Measurements from ENCODE around the gene HOXC10.

HOXC10 gene

DNA sequence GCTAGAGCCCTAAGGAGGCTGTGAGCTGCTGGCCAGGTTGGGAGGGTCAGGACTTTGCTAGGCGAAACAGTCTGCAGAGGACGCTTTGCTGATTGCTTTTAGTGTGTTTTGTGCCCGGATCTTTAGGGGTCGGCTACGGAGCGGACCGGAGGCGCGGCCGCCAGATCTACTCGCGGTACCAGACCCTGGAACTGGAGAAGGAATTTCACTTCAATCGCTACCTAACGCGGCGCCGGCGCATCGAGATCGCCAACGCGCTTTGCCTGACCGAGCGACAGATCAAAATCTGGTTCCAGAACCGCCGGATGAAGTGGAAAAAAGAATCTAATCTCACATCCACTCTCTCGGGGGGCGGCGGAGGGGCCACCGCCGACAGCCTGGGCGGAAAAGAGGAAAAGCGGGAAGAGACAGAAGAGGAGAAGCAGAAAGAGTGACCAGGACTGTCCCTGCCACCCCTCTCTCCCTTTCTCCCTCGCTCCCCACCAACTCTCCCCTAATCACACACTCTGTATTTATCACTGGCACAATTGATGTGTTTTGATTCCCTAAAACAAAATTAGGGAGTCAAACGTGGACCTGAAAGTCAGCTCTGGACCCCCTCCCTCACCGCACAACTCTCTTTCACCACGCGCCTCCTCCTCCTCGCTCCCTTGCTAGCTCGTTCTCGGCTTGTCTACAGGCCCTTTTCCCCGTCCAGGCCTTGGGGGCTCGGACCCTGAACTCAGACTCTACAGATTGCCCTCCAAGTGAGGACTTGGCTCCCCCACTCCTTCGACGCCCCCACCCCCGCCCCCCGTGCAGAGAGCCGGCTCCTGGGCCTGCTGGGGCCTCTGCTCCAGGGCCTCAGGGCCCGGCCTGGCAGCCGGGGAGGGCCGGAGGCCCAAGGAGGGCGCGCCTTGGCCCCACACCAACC, 44.8 kb downstream of the HOXC10 start:
- DNase-seq (ENCODE audit: low spot score) = no peak

DNA sequence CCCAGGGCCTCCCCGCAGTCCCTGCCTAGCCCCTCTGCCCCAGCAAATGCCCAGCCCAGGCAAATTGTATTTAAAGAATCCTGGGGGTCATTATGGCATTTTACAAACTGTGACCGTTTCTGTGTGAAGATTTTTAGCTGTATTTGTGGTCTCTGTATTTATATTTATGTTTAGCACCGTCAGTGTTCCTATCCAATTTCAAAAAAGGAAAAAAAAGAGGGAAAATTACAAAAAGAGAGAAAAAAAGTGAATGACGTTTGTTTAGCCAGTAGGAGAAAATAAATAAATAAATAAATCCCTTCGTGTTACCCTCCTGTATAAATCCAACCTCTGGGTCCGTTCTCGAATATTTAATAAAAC, 45.5 kb downstream of the HOXC10 start:
- no peak for DNase-seq (ENCODE audit: low spot score)

DNA sequence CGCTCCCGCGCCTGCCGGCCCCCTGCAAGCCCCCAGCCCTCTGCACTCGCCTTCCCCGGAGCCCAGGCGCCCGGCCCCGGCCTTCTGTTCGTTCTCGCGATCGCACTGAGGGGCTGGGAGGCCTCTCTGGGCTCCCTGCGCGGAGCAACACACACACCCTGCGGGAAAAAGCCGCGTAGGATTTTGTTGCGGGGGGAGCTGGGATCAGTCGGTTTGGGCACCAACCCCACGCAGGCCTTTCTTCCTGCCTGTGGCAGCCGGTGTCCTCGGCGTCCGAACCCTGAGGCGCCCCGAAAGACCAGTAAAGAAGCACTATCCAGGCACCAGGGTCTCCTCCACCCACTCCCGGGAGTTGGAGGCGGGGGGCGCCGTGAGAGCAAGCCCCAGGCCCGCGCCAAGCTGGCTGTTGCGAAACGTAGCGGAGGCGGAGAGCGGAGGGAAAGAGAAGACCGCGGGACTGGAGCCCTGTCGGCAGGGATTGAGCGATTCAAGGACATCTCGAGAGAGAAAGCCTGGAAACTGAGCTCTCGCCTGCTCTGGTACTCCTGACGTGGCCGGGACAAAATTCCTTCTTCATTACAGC, 46.0 kb downstream of the HOXC10 start:
- no peak for DNase-seq (ENCODE audit: low spot score)

DNA sequence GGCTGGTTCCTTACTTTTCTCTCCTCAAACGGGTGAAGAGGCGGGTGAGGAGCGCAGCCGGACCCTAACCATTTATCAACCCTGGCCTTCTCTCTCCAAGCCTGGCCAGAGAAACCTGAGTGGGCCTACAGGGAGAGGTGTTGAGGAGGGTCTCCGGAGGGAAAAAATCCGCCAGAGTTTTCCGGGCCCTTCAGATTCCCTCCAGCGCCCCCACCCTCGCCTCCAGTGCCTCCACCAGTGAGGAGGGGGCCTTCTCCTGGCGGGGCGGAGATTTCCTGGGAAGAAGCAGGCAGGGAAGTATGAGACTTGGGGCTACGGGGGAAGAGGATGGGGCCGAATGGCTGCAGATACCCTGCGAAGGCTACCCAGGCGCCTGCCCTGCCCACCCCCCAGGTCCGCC, 46.5 kb downstream of the HOXC10 start:
- no peak for DNase-seq (ENCODE audit: low spot score)

DNA sequence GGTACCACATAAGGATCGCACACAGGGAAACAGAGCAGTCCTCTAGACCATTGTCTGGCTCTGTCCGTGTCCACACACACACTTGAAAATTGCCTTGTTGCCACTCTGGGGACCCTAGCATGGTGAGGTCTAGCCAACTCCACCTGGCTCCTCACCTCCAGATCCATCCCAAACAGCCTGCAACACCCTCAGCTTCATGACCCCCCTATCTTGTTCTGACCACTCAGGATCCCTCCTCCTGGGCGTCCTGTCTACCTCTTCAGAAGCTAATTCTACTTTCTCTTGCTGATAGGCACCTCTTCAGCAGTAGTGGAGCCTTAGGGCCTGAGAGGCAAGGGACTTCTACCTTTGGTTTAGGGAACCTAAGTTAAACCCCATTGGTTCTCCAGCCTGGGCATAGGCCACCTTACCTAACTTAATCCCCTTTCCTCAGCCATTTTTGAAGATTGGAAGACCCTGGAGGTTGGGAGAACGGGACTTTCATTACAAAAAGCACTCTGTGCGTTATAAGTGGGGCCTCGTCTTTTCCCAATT, 47.2 kb downstream of the HOXC10 start:
- no peak for DNase-seq (ENCODE audit: low spot score)

DNA sequence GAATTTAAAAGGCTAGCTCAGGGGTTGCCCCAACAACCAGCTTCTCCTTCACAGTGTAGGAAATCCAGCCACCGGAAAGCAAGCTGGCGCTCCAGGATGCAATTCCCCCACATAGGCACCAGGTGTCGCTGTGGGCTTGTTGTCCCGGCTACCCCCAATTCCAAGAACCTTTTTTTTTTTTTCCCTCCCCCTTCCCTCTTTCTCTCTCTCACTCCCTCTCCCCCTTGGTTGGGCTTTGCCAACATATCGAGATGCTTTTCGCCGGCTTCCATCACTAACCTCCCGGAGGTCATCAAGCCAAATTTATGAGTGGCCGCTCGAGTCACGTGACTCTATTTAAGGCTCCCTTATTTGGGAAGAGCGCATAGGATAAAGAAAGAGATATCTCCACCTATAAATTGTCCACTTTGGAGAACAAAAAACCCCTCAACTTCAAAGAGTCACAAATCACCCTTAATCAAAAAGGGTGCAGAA, 47.7 kb downstream of the HOXC10 start, which contains the start of gene HOXC5:
Gene HOXC5, plus strand, starts transcription at position 424 of the 474 bp plus-strand sequence. CDS start 73 bp downstream, outside the sequence.
- peak; percentile 80 for DNase-seq (ENCODE audit: low spot score)

DNA sequence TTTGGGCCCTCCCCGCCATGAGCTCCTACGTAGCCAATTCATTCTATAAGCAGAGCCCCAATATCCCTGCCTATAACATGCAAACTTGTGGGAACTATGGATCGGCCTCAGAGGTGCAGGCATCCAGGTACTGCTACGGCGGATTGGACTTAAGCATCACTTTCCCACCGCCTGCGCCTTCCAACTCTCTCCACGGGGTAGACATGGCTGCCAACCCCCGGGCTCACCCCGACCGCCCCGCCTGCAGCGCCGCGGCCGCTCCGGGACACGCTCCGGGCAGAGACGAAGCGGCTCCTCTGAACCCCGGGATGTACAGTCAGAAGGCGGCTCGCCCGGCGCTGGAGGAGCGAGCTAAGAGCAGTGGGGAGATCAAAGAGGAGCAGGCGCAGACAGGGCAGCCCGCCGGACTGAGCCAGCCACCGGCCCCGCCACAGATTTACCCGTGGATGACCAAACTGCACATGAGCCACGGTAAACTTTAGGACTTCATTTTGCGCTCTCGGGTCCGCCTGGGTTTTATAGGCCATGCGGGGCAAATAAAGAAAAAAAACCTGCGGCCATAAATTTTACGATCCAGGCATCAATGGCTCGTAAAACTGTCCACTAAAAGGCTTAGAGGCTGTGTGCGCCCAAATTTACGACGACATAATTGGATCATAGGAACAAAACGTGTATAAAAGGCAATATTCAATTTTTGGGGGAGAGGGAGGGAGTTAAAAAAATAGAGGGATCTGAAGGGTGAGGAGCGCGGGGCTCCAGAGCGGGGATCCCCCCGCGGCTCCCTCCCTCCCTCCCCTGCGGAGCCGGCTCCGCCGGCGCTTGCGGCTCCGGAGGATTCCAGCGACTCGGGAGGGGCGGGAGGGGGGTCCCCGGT, 48.4 kb downstream of the HOXC10 start:
- peak; percentile 88 for DNase-seq (ENCODE audit: low spot score)

DNA sequence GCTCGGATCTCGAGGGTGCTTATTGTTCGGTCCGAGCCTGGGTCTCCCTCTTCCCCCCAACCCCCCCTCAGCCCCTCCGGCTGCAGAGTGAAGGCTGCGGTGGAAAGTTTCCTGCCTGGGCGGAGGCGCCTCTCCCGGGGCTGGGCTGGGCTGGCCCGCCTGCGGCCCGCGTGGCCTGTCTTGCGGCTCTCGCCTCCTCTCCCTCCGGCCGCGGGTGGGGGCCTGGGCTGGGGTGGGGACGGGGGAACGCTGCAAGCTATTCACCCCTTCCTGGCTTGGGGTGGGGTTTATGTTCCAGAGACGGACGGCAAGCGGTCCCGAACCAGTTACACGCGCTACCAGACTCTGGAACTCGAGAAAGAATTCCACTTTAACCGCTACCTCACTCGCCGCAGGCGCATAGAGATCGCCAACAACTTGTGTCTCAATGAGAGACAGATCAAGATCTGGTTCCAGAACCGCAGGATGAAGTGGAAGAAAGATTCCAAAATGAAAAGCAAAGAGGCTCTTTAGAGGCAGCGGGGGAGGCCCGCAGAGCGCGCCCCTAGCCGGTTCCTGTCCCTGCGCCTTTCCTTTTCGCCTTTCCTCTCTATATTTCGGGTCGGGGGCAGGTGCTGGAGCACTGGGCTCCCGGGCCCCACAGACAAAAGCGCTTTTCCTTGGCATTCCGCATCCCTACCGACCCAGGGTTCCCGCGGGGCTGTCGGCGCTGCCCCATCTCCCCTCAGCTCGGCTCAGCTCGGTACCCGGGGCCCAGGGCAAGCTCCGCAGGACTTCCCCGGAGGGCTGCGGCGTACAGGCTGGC, 49.2 kb downstream of the HOXC10 start:
- no peak for DNase-seq (ENCODE audit: low spot score)

DNA sequence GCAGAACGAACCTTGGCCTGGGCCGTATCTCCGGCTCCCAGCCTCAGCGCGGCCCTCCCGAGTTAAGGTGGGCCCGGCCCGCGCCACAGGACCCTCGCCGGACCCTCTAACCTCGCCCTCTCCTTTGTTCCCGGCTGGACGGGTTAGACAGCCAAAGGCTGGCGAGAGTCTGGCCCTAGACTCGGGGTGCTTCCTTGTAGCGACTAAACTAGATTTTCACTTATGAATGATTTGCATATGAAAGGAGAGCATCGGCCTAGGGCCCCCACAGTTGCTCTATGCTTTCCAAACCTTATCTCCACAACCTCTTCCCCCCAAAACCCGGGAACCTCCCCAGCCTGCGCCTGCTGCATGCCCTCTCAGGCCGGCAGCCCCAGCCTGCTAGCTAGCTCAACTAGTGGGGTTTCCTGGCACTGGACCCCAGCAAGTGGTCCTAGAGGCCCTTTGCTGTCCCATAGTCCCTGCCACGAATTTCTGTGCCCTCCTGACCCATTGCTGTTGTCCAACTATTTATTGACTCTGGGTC, 49.9 kb downstream of the HOXC10 start:
- no peak for DNase-seq (ENCODE audit: low spot score)

DNA sequence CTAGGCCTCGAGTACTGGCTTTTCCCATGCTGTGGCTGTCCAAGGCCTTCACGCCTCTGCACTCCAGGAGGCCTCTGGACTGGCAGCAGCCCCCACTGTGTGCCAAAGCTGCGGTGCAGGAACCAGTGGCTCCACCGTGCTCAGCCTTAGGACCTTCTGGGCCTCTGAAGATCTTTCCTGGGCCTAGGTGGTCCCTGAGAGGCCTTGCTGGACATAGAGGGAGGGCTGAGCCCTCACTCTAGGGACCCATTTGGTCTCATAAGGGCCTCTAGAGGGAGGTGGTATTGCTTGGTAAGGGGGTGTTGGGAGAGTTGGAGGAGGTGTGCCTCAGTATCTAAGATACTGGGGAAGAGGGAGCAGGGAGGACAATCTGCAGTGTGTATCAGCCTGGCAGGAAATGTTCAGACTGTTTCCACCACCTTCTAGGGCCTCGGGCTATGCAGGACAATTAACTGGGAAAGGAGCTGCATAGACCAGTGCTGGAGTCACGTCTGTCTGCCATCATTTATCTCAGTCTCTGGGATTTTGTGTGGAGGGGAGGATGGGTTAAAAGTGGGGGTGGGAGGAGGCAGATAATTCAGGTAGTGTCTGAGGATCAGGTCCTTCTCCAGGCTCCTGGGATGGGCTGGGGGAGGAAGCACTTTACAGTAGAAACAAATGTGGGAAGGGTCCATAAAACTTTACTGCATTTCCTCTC, 50.8 kb downstream of the HOXC10 start:
- no peak for DNase-seq (ENCODE audit: low spot score)

DNA sequence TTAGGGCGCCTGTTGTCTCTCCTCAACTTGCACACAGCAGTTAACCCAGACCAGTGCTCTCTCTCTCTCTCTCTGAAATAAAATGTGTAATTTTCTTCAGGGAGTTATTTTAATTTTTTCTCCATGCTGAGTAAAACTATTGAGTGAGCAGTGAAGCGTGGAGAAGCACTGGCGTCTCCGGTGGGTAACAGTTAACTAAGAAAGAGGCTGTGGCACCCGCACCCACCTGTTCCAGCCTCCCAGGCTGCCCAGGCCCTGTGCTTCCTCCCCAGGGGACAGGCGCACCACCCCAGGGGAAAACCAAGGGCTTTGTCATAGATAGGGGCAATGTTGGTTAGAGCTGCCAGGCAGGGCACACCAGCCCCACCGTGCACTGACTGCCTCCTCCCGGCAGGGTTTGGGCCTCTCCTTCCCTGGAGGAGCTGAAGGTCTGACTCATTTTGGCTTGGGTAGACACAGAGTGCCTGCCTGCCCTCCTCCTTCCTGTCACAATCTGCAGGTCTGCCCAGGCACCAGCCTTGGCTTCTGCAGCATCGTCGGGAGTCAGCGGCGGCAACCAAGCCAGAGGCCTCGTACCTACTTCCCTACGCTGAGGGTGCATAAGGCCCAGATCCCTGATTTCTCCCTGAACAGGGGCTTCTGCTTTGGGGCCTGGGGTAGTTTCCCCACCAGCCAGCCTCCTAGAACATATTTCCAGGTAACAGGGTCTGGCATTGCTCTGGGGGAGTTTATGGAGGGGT, 51.8 kb downstream of the HOXC10 start:
- no peak for DNase-seq (ENCODE audit: low spot score)

DNA sequence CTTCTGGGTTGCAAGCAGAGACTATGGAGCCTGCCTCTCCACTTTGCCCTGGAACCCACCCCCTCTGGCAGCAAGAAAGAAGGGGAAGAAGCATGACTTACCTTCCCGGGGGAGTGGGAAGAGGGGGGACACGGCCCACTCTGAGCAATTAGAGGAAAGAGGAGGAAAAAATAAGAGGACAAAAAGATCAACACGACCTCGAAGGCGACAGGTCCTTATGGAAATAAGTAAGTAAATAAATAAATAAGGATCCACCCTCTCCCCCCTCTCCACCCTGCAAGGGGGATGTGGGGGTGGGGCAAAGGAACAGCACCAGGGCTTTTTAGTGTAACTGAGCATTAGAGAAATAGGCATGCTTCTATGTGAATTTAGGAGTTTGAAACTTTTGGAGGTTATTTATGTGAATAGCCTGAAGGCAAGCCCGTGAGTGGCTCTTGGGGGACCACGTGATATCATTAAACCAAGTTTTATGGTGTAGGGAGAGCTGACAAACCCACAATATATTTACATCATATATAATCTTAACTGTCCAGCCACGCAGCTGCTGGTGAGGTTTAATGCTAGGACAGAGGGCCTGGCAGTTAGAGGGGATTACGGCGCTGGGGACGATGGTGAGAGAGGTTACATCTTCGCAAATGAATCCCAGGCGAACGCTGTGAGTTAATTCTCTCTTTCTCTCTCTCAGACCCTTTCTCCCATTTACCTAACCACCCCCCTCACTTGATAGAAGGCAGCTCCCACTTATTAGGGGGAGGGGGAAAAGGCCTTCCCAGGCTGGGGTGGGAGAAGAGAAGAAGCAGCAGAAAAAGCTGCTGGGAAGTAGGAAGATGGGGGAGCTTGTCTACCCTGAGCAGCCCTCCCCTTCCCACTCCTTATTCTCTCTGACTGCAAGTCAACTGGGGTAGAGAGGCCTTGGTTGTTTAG, 52.7 kb downstream of the HOXC10 start:
- DNase-seq (ENCODE audit: low spot score) = no peak

DNA sequence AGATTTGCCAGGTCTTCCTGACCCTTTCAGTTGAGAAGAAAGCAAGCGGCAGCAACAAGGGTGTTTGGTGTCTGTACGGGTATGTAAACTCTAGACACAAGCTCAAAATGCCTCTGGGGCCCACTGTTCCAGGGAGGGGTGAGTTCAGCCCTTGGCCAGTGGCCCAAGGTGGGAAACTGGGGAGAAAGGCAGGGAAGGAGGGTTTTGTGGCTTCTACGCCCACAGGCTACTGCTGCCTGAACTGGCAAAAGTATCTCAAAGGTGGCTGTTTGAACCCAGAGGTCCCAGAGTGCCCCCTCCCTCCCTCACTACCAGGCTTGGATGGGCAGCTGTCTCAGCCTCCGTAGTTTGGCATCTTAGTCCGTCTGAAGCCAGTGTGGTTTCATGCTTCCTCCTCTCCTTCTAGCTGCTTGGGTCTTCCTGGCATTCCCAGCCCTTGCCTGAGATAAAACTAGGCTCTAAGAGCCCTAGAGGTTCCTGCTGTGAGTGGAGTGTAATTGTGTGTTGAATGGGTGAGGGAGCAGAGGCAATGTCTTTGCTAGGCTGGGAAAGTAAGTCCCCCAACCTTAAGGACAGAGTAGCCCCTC, 53.4 kb downstream of the HOXC10 start:
- no peak for DNase-seq (ENCODE audit: low spot score)

DNA sequence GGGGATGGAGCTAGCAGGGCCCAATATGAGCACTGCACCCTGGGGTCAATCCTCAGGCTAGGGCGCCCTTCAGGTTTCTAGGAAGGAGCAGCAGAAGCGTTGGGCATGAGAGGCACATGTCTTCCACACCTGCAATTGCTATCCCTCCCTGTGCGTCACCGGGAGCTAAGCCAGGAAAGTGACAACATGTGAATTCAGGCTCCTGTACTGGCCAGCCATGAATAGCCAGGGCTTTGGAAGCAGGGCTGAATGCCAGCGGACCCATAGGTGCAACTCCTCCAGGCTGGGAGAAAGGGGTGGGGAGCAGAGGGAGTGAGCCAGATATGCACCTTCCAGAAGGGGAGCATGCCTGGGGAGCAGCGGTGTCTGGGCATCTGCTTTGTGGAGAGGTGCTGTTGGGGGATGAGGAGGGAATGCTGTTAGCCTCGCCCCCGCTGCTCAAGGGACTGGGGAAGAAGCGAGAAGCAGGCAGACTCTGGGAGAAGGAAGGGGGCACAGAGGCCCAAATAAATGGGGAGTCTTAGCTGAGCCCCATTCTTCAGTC, 54.0 kb downstream of the HOXC10 start:
- DNase-seq (ENCODE audit: low spot score) = no peak

DNA sequence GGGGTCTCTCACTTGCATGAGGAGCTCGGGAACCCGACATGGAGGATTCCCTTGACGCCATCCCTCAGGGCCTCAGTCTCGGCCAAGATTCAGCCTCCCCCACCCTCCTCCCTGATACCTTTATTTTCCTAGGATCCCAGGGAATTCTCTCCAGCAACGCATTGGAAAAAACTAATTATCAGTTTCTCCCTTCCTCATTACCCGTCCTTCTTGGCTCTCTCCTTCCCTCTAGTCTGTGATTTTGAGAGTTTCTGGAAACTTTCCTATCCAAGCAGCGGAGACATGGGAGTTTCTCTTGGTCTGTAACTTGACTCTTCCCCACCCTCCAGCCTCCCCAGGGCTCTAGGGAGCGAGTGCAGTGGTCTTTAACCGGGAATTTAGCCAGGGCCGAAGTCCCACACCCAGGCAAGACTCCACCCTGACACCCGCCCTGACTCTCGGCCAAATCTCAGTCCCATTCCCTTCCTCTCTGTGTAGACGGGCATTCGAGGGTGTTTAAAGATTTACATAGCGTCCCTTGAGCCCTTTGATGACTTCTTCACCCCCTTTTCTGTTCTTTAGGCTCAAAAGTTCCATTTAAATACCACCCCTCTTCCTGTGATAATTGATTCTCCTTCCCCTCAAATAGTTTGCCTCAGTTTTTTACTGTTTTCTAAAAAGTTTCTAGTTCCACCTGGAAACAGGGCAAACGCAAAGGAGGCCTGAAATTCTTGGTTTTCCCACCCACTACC, 54.6 kb downstream of the HOXC10 start:
- DNase-seq (ENCODE audit: low spot score) = no peak
